ENCODE data around the gene IFT122.
"Not testable (repeated sequence)": the region's sequence is repeated elsewhere in the genome, so short reads cannot be mapped to it uniquely, and the experiment has no call there.

The IFT122 gene

GRCh38 chr3:129439817-129440617 lies at the start of gene IFT122, which contains the start of gene MBD4:
TSS of gene IFT122 (plus strand) at chr3:129440224. CDS start at chr3:129440331, 107 bp downstream.
TSS of gene MBD4 (minus strand) at chr3:129439948. CDS start at chr3:129439833, 115 bp downstream.
- DNase-seq (ENCODE audit: low spot score): peak; percentile 95

GRCh38 chr3:129391583-129391982 lies 48.4 kb upstream of the IFT122 start:
- DNase-seq (ENCODE audit: low spot score): not testable (repeated sequence)

GRCh38 chr3:129392106-129392887 lies 47.7 kb upstream of the IFT122 start:
- not testable (repeated sequence) for DNase-seq (ENCODE audit: low spot score)

DNA sequence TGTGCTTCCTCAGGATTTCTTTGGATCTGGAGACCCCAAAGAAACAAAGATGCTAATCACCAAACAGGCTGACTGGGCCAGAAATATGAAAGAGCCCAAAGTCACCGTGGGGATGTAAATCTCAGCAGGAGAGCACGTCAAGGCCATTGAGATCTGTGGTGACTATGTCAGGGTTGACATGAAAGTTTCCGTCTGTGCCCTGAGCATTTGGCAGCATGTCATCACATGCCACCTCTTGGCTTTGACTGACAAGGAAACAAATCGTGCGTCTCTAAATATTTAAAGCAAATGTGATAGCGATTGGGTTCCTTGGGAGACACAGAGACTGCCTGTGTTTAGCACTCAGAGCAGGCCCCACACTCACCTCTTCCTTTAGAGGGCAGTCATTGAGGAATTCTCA lies 46.8 kb upstream of the IFT122 start:
- no peak for DNase-seq (ENCODE audit: low spot score)

DNA sequence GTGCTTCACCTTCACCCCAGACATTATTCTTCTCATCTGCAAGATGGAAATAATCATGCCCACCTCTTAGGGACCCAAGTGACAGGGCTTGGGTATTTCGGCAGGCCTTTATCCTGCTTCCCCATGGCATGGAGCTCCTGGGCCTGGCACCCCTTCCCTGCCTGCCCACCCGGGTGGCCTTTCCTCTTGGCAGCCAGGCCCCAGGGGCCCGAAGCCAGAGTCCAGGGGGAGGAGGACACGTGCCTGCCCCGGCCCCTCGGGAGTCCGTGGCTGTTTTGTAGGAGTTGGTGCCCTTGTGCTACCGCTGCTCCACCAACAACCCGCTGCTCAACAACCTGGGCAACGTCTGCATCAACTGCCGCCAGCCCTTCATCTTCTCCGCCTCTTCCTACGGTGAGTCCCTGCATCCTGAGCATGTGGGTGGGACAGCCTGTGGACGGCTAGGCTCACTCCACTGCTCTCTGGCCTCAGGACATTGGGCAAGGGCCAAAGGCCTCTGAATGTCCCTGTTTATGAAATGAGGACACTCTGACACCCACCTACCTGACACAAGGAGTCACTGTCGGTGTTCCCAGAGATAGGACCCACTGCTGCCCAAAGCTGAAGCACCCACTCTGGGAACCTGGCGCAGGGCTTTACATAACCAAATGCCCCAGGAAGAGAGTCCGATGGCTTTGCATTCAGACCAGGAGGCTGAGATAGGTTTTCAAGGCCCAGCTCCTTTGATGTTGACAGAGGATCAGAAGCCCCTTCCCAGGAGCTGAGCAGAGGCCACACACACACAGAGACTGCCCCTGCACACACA lies 46.1 kb upstream of the IFT122 start:
- not testable (repeated sequence) for DNase-seq (ENCODE audit: low spot score)

DNA sequence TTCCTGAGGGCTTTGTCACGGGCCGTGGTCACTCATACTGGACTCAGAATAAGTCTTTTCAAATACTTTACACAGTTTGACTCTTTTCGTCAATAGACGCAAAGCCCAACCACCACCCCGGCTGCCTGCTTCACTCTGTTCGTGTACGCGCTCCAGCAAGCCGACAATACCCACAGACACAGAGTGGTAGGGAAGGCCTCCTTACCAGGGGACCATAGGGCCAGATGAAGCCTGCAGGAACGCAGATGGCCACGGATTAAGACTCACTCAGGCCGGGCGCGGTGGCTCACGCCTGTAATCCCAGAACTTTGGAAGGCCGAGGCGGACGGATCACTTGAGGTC lies 41.2 kb upstream of the IFT122 start:
- peak; percentile 38 for DNase-seq (ENCODE audit: low spot score)

DNA sequence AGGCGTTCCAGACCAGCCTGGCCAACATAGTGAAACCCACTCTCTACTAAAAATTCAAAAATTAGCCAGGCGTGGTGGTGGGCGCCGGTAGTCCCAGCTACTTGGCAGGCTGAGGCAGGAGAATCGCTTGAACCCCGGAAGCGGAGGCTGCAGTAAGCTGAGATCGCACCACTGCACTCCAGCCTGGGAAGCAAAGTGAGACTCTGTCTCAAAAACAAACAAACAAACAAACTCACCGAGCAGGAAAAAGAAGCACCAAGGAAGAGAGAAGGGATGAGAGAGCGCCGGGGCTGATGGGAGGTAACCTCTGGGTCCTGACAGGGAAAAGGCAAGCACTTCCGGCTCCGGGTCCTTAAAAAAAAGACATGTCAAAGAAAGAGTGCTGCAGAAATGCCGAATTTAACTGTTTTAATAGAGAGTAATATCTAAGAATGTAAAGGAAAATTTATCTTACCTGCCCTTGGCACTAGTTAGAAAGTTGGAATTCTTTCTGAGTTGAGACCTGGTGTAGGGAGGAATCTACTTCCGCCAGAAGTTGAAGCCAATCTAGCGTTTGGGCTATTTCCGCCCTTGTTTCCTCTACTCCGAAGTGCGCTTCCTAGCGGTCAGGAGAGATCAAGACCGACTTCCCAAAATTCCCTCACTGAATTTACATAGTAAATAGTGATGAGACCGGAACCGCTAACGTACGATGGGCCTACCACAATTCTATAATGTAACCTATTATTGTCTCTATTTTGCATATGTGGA lies 40.7 kb upstream of the IFT122 start:
- peak; percentile 88 for DNase-seq (ENCODE audit: low spot score)

- no peak for DNase-seq (ENCODE audit: low spot score)
Measured at GRCh38 chr3:129399895-129400357, 40.1 kb upstream of the IFT122 start.

- no peak for DNase-seq (ENCODE audit: low spot score)
Measured at GRCh38 chr3:129402210-129402609, 37.8 kb upstream of the IFT122 start.

DNA sequence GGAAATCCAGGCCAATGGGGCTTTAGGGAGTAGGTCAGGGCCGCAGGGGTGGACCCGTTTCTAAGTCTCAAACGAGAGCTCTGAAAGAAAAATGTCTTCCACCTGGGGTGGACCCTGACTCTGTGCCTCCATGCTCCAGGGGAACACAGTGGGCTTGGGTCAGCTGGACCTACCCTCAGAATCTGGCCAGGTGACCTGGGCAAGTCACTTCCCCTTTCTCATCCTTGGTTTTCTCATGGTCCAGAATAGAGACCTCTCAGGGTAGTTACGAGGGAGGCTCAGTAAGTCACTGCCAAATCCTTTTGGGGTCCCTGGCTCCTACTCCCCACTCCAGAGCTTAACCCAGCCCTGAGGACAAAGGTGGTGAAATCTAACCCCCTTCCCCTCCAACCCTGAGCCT lies 37.4 kb upstream of the IFT122 start:
- DNase-seq (ENCODE audit: low spot score): no peak

- no peak for DNase-seq (ENCODE audit: low spot score)
Measured at GRCh38 chr3:129403450-129403849, 36.6 kb upstream of the IFT122 start.

GRCh38 chr3:129404130-129404529 lies 35.9 kb upstream of the IFT122 start:
- DNase-seq (ENCODE audit: low spot score): no peak

GRCh38 chr3:129404610-129405009 lies 35.4 kb upstream of the IFT122 start:
- no peak for DNase-seq (ENCODE audit: low spot score)

GRCh38 chr3:129409541-129409940 lies 30.5 kb upstream of the IFT122 start:
- no peak for DNase-seq (ENCODE audit: low spot score)

GRCh38 chr3:129410971-129411370 lies 29.1 kb upstream of the IFT122 start:
- no peak for DNase-seq (ENCODE audit: low spot score)

DNA sequence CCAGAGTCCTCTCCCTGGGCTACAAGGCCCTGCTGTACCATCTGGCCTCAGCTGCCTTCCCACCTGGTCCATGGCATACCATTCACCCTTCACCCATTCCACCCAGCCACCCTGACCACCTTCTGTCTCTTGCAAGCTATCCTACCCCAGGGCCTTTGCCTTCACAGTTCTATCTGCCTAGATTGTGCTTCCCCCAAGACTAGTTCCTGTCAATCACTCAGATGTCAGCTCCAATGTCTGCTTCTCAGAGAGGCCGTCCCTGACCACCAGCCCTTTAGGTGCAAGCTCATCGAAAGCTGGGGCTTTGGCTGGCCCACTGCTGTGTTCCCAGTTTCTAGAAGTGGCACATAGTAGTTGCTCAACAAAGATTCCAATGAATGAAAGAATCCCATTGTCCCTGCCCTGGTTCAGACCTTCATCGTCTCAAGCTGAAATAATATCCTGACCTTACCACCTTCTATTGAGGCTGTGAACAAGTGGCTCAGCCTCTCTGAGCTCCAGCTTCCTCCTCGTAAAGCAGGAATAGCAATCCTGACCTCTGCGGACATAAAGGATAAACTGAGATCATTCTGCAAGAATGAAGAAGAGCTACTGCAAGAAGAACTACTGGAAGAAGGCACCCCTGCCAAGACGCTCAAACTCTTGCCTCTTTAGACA lies 27.4 kb upstream of the IFT122 start:
- DNase-seq (ENCODE audit: low spot score): no peak

- DNase-seq (ENCODE audit: low spot score): not testable (repeated sequence)
Measured at GRCh38 chr3:129413238-129413637, 26.8 kb upstream of the IFT122 start.

DNA sequence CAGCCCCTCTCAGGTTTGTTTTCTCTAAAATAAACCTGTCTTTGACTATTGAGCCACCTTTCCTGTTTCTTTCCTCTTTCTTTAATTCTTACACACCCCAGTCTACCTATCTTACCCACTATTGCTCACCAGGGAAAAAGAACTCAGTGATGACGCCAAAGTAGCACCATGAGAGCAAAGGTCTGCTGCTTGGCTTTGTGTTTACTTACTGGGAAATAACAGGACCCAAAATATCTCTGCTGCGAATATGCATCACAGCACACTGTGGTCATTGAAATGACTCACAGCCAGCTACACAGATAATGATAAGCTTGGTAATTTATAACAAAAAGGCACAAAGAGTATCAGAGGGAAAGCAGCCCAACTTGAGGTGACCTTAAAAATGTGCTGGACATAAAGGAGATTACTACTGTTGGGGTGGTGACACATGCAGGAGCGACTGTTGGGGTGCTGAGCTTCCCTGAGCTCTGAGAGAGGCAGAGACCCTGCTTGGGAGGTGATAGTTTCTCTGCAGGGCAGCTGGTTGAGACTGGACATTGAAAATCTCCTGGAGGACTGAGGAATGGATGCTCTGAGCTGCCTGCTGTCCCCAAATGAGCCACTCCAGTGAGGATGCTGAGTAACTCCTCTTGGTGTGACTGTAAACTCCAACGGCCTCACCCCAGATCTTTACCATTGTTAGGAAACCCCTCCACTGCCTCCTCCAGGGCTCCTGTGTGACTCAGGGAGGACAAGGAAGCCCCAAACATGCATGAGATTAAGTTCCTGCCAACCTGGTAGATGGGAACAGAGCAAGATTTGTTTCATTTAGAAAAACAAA lies 26.1 kb upstream of the IFT122 start:
- DNase-seq (ENCODE audit: low spot score): peak; percentile 67

GRCh38 chr3:129415378-129415777 lies 24.6 kb upstream of the IFT122 start:
- DNase-seq (ENCODE audit: low spot score): no peak

DNA sequence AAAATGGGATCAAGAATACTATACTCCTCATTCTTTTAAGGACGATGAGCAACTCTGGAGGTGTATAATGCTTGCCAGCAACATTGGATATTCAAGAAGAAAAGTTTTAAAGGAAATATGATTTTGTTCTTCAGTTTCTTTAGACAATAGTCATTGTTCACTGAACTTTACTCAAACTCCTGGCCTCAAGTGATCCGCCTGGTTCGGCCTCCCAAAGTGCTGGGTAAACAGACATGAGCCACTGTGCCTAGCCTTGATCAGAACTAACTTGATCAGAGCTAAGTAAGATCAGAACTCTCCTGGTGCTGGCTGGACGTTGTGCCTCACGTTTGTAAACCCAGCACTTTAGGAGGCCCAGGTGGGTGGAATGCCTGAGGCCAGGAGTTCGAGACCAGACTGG lies 24.2 kb upstream of the IFT122 start:
- no peak for DNase-seq (ENCODE audit: low spot score)

All from HuH-7.5 (cell line).